ENCODE data around the gene BDKRB2.

GRCh38 chr14:96161636-96162035 lies 43.0 kb upstream of the BDKRB2 start:
- TF ChIP-seq CTCF (IDR thresholded peaks at IDR 0.05; ENCODE audit: control extremely low read depth in 1 of 3, insufficient read depth in 1 of 3, low read depth in 1 of 3, low read length in 3 of 3): no peak
- no peak for TF ChIP-seq EGR1 (IDR thresholded peaks at IDR 0.05; ENCODE audit: borderline replicate concordance, low read depth, low read length)
- no peak for TF ChIP-seq SRF (IDR thresholded peaks at IDR 0.05; ENCODE audit: low read depth, low read length)
- no peak for TF ChIP-seq ATF3 (IDR thresholded peaks at IDR 0.05; ENCODE audit: insufficient read depth, low read depth, low read length)
- TF ChIP-seq GTF2F1 (IDR thresholded peaks at IDR 0.05; ENCODE audit: borderline replicate concordance, low read depth, low read length): no peak
- no peak for TF ChIP-seq RAD21 (IDR thresholded peaks at IDR 0.05 in 1 of 2, conservative IDR thresholded peaks at IDR 0.05 in 1 of 2; ENCODE audit: low read depth in 2 of 2, low read length in 2 of 2)
- no peak for TF ChIP-seq ZNF274 (IDR thresholded peaks at IDR 0.05; ENCODE audit: borderline replicate concordance, extremely low read depth, low read length)

Data from H1 (cell line).